ENCODE measurements around the gene MRPL58. TPM values are rescaled to one million over a fixed set of nuclear protein-coding genes. Genes with fewer than 3 reads are reported as not detected.
"Not testable (repeated sequence)": the region's sequence is repeated elsewhere in the genome, so short reads cannot be mapped to it uniquely, and the experiment has no call there.

MRPL58 gene
- total RNA-seq, 4 donors from 2014 or later = 28.0 to 48.5 (median 42.6) TPM

GRCh38 chr17:74999523-74999922, 12.9 kb upstream of the MRPL58 start:
- no peak for TF ChIP-seq CTCF (IDR thresholded peaks at IDR 0.05)
- DNase-seq (ENCODE audit: low spot score) = no peak
- ATAC-seq (ENCODE audit: low FRiP score) = no peak

GRCh38 chr17:75001915-75002843, 10.3 kb upstream of the MRPL58 start:
- no peak for DNase-seq (ENCODE audit: low spot score)
- no peak for ATAC-seq (ENCODE audit: low FRiP score)

GRCh38 chr17:75003070-75003956, 9.2 kb upstream of the MRPL58 start:
- ATAC-seq (ENCODE audit: low FRiP score) (no peak), DNase-seq (ENCODE audit: low spot score) (no peak)
- no peak for TF ChIP-seq CTCF (IDR thresholded peaks at IDR 0.05)

More at GRCh38 chr17:75001915-75002843, 10.3 kb upstream of the MRPL58 start:
- no peak for TF ChIP-seq CTCF (IDR thresholded peaks at IDR 0.05)

GRCh38 chr17:75003957-75004355, 8.5 kb upstream of the MRPL58 start:
- TF ChIP-seq CTCF (IDR thresholded peaks at IDR 0.05) = no peak
- no peak for DNase-seq (ENCODE audit: low spot score)
- no peak for ATAC-seq (ENCODE audit: low FRiP score)

GRCh38 chr17:75004371-75004770, 8.1 kb upstream of the MRPL58 start:
- DNase-seq (ENCODE audit: low spot score) (no peak), ATAC-seq (ENCODE audit: low FRiP score) (no peak)
- no peak for TF ChIP-seq CTCF (IDR thresholded peaks at IDR 0.05)

- no peak for DNase-seq (ENCODE audit: low spot score)
- no peak for TF ChIP-seq CTCF (IDR thresholded peaks at IDR 0.05)
- ATAC-seq (ENCODE audit: low FRiP score) = no peak
Measured at GRCh38 chr17:75005291-75005690, 7.2 kb upstream of the MRPL58 start.

- not testable (repeated sequence) for DNase-seq (ENCODE audit: low spot score); ATAC-seq (ENCODE audit: low FRiP score)
Measured at GRCh38 chr17:75006084-75006483, 6.4 kb upstream of the MRPL58 start.

All from omental fat pad (tissue), 4 donors.